ENCODE data around the gene NAGLU. TPM values are rescaled to one million over a fixed set of nuclear protein-coding genes. Genes with fewer than 3 reads are reported as not detected.

NAGLU gene
- total and polyA plus RNA-seq, 5 donors from 2014 or later = 9.2 to 17.2 (median 11.8) TPM

DNA sequence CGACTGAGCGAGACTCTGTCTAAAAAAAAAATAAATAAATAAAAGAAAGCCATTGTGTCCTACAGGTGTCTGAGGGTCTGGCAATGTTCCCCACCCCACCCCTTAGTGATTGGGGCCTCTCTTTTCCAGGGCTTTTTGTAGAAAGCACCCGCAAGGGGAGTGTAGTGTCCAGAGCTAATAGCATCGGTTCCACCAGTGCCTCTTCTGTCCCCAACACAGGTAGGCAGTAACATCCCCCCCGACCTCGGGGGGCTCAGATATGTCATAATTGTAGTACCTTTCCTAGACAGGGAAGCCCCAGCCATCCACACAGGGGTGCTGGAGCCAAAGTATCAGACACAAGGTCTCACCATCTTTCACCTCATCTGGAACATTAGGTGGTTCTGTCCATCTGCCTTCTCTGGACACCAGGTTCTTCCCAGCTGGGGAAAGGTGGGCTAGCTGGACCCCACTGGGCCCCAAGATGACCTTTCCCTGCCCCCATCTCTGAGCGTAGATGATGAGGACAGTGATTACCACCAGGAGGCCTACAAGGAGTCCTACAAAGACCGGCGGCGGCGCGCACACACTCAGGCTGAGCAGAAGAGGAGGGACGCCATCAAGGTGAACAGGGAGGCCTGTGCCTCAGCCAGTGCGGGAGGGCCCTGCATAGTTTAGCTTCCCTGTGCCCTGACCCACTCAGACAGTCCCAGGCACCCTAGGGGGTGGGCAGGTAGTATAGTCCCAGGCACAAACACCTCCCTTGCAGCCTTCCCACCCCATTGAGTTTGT lies 32.5 kb downstream of the NAGLU start:
- no peak overlapping the region for H3K4me3 ChIP-seq (ENCODE audit: low read depth, low read length)
- Mint-ChIP-seq H3K36me3 (peaks cover 25% of the 10 kb centered on the region), H3K27ac (peak overlapping the region; percentile 65 to 94 (median 75)), H3K27me3 (no peaks in the 10 kb centered on the region), H3K4me1 (peaks cover 4 to 54% (median 26%) of the 10 kb centered on the region in 4 donors), H3K4me3 (peak overlapping the region in 3 of 4 donors; percentile 83 to 97 (median 95)), H3K9me3 (peaks cover 0 to 2% (median 0%) of the 10 kb centered on the region in 7 donors)
- no peak for ATAC-seq (ENCODE audit: low read depth in 2 of 2)
- H3K36me3 ChIP-seq (ENCODE audit: control insufficient read depth, insufficient read depth, low read length) = peaks cover 66% of the 10 kb centered on the region
- DNase-seq = no peak
- H3K9me3 ChIP-seq (ENCODE audit: control insufficient read depth in 2 of 2, low read length in 2 of 2) = no peaks in the 10 kb centered on the region
- no peak overlapping the region for H3K27ac ChIP-seq (ENCODE audit: insufficient read depth, low read length, poor library complexity, severe bottlenecking)
- H3K27me3 ChIP-seq (ENCODE audit: control insufficient read depth, insufficient read depth, low read length) = no peaks in the 10 kb centered on the region
- H3K4me1 ChIP-seq (ENCODE audit: control insufficient read depth, insufficient read depth, low read length, poor library complexity, severe bottlenecking) = peaks cover 37% of the 10 kb centered on the region

DNA sequence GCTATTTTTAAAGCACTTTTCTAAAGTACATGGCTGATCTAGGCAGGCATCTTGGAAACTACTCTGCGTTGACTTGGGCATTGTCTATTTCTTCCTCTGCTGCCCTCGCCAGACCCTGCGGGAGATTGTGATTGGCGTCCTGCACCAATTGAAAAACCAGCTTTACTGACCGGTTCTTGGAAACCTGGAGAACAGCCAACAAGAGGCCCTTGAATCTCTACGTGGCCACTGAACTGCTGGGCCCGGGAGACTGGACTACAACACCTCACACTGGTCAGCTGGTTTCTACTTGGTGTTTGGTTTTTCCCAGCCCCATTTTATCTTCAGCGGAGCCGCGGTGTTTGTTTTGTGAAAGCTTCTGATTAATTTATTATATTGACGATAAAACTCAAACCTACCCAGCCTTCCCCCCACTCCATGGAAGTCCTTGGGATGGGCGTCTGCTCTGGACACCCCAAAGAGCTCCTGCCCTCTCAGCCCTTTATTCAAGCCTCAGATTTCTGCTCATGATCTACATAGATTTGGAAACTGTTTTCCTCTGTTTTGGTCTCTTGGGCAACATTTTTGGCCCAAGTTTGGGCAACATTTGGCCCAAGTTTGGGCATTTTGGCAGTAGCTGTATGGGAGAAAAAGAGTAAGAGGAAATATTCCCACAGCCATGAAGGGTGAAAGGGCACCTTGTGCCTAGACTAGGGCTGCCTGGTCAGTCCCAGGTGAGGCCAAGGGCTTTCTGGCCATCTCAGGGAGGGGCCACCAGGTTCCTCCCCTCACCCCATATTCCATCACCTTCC lies 35.6 kb downstream of the NAGLU start:
- H3K4me1 ChIP-seq (ENCODE audit: control insufficient read depth, insufficient read depth, low read length, poor library complexity, severe bottlenecking) = peaks cover 22% of the 10 kb centered on the region
- H3K36me3 Mint-ChIP-seq = peaks cover 31% of the 10 kb centered on the region
- H3K27me3 Mint-ChIP-seq = no peaks in the 10 kb centered on the region
- H3K36me3 ChIP-seq (ENCODE audit: control insufficient read depth, insufficient read depth, low read length) = peaks cover 66% of the 10 kb centered on the region
- H3K9me3 ChIP-seq (ENCODE audit: control insufficient read depth in 2 of 2, low read length in 2 of 2) = no peaks in the 10 kb centered on the region
- no peak overlapping the region for H3K4me3 ChIP-seq (ENCODE audit: low read depth, low read length)
- H3K27me3 ChIP-seq (ENCODE audit: control insufficient read depth, insufficient read depth, low read length) = no peaks in the 10 kb centered on the region
- DNase-seq (no peak), ATAC-seq (ENCODE audit: low read depth in 2 of 2) (no peak)
- no peak overlapping the region for H3K27ac ChIP-seq (ENCODE audit: insufficient read depth, low read length, poor library complexity, severe bottlenecking)
- no peaks in the 10 kb centered on the region for H3K9me3 Mint-ChIP-seq
- no peak overlapping the region for H3K27ac Mint-ChIP-seq
- H3K4me3 Mint-ChIP-seq = peak overlapping the region in 2 of 4 donors; percentile 47 to 83
- peaks cover 9 to 44% (median 24%) of the 10 kb centered on the region in 4 donors for H3K4me1 Mint-ChIP-seq

DNA sequence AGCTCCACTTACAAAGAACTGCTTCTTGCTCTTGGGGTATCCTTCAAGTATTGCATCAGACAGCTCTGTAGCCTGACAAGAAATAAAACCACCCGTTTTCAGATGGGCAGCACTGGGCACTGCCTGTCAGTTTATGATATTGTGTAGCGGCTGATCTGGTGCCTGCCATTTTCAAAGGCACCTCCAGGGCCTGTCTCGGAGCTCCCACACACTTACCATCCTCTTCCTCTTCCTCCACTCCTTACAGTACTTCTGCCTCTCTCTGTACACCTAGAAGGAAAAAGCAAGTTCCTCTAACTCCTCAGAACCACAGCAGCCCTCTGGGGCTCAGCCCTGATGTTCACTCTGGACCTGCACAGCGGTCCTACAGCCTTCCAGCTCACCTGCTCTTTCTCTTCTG lies 37.1 kb downstream of the NAGLU start:
- Mint-ChIP-seq H3K27me3 (no peaks in the 10 kb centered on the region), H3K4me1 (peaks cover 9 to 47% (median 30%) of the 10 kb centered on the region in 4 donors), H3K27ac (peak overlapping the region in 1 of 3 donors; percentile 16), H3K9me3 (no peaks in the 10 kb centered on the region), H3K36me3 (peaks cover 31% of the 10 kb centered on the region), H3K4me3 (no peak overlapping the region)
- Histone ChIP-seq H3K36me3 (ENCODE audit: control insufficient read depth, insufficient read depth, low read length) (peaks cover 66% of the 10 kb centered on the region), H3K4me1 (ENCODE audit: control insufficient read depth, insufficient read depth, low read length, poor library complexity, severe bottlenecking) (peaks cover 24% of the 10 kb centered on the region), H3K4me3 (ENCODE audit: low read depth, low read length) (no peak overlapping the region), H3K27me3 (ENCODE audit: control insufficient read depth, insufficient read depth, low read length) (no peaks in the 10 kb centered on the region), H3K27ac (ENCODE audit: insufficient read depth, low read length, poor library complexity, severe bottlenecking) (no peak overlapping the region), H3K9me3 (ENCODE audit: control insufficient read depth in 2 of 2, low read length in 2 of 2) (no peaks in the 10 kb centered on the region)
- ATAC-seq (ENCODE audit: low read depth in 2 of 2) (no peak), DNase-seq (no peak)

DNA sequence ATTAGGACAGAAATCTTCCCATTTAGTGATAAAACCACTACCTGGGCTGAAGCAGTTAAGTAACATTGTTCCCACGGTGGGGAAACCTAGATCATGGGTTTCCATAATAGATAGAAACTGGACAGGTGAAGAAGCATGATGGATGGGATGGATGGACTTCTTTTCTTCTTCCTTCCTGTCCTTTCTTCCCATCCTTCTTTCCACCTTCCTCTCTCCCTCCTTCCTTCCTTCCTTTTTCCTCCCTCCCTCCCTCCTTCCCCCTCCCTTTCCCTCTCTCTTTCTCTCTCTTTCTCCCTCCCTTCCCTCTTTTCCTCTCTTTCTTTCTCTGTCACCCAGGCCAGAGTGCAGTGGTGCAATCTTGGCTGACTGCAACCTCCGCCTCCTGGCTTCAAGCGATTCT lies 38.4 kb downstream of the NAGLU start:
- H3K4me3 Mint-ChIP-seq = no peak overlapping the region
- Histone ChIP-seq H3K4me1 (ENCODE audit: control insufficient read depth, insufficient read depth, low read length, poor library complexity, severe bottlenecking) (peaks cover 19% of the 10 kb centered on the region), H3K36me3 (ENCODE audit: control insufficient read depth, insufficient read depth, low read length) (peaks cover 54% of the 10 kb centered on the region), H3K27me3 (ENCODE audit: control insufficient read depth, insufficient read depth, low read length) (no peaks in the 10 kb centered on the region), H3K4me3 (ENCODE audit: low read depth, low read length) (no peak overlapping the region), H3K27ac (ENCODE audit: insufficient read depth, low read length, poor library complexity, severe bottlenecking) (no peak overlapping the region), H3K9me3 (ENCODE audit: control insufficient read depth in 2 of 2, low read length in 2 of 2) (no peaks in the 10 kb centered on the region)
- peaks cover 9 to 43% (median 28%) of the 10 kb centered on the region in 4 donors for H3K4me1 Mint-ChIP-seq
- no peaks in the 10 kb centered on the region for H3K9me3 Mint-ChIP-seq
- H3K27ac Mint-ChIP-seq = no peak overlapping the region
- ATAC-seq (ENCODE audit: low read depth in 2 of 2) (no peak), DNase-seq (no peak)
- peaks cover 31% of the 10 kb centered on the region for H3K36me3 Mint-ChIP-seq
- H3K27me3 Mint-ChIP-seq = no peaks in the 10 kb centered on the region

DNA sequence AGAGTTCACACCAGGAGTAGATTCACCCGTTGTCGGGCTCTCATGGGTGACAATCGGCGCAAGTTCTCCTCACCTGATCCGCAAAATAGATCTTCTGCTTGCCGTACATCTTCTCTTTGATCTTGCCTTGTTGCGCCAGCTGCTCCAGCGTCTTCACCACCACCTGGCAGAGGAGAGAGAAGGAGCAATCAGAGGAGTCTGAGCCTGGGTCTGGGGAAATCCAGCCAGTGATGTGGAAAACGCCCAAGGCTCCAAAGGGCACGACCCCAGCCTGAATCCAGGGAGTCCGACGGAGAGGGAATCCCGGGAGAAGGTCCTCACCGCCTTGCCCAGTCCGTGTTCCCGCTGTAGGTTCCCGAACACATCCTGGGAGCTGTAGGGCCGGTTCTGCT lies 41.1 kb downstream of the NAGLU start:
- Mint-ChIP-seq H3K4me1 (peaks cover 9 to 35% (median 26%) of the 10 kb centered on the region in 4 donors), H3K27ac (peak overlapping the region in 2 of 3 donors; percentile 85 to 94), H3K9me3 (no peaks in the 10 kb centered on the region), H3K36me3 (peaks cover 18% of the 10 kb centered on the region), H3K4me3 (peak overlapping the region; percentile 3 to 99 (median 92)), H3K27me3 (no peaks in the 10 kb centered on the region)
- ATAC-seq (ENCODE audit: low read depth in 2 of 2) = no peak
- Histone ChIP-seq H3K27me3 (ENCODE audit: control insufficient read depth, insufficient read depth, low read length) (no peaks in the 10 kb centered on the region), H3K4me1 (ENCODE audit: control insufficient read depth, insufficient read depth, low read length, poor library complexity, severe bottlenecking) (peaks cover 19% of the 10 kb centered on the region), H3K27ac (ENCODE audit: insufficient read depth, low read length, poor library complexity, severe bottlenecking) (peak overlapping the region; percentile 69), H3K9me3 (ENCODE audit: control insufficient read depth in 2 of 2, low read length in 2 of 2) (no peaks in the 10 kb centered on the region), H3K36me3 (ENCODE audit: control insufficient read depth, insufficient read depth, low read length) (peaks cover 49% of the 10 kb centered on the region), H3K4me3 (ENCODE audit: low read depth, low read length) (peak overlapping the region; percentile 35)
- peak in 1 of 3 donors; percentile 28 for DNase-seq

DNA sequence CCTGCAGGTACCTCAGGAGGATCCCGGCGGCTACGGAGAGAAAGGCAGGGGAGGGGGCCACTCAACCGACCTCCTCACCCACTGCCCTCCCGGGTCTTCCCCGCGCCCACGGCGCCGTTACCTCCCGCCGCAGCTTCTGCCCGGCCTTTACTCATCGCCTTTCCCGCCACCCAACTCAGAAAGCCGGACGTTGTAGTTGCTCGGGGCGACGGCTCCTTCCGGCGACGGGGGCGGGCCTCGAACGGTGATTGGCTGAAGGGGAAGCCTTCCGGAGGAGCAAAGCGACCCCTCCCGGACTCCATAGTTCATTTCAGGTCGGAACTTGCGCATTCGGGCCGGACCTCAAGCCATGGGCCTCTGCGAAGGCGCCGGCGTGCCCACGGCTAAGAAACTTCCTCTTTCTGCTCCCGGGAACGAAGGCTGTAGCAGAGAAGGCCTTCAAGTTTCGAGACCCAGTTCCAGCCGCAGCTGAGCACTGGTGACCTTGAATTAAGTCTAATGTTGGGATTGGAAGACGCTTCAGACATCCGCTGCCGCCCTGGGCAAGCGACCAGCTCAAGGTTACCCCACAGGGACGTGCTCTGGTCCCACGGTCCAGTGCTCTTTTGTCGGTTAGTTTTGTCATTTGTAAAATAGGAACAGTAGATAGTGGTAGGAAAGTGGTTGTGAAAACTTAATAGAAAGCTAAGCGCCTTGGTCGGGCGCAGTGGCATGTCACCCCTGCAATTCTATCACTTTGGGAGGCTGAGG lies 41.7 kb downstream of the NAGLU start, which contains the start of gene PSMC3IP:
PSMC3IP (minus strand) TSS at position 198 of the 750 bp plus-strand sequence; CDS start at position 155, 43 bp downstream.
- H3K27ac Mint-ChIP-seq = peak within 1 kb of the TSS; percentile 85 to 96 (median 96)
- peaks cover 49% of the 10 kb centered on the region for H3K36me3 ChIP-seq (ENCODE audit: control insufficient read depth, insufficient read depth, low read length)
- peaks cover 18% of the 10 kb centered on the region for H3K36me3 Mint-ChIP-seq
- H3K27me3 ChIP-seq (ENCODE audit: control insufficient read depth, insufficient read depth, low read length) = no peaks in the 10 kb centered on the region
- H3K27me3 Mint-ChIP-seq = no peaks in the 10 kb centered on the region
- H3K9me3 ChIP-seq (ENCODE audit: control insufficient read depth in 2 of 2, low read length in 2 of 2) = no peaks in the 10 kb centered on the region
- H3K4me3 Mint-ChIP-seq = peak within 1 kb of the TSS; percentile 87 to 99 (median 98)
- peak within 1 kb of the TSS; percentile 69 for H3K27ac ChIP-seq (ENCODE audit: insufficient read depth, low read length, poor library complexity, severe bottlenecking)
- H3K4me1 Mint-ChIP-seq = peaks cover 9 to 35% (median 26%) of the 10 kb centered on the region in 4 donors
- no peaks in the 10 kb centered on the region for H3K9me3 Mint-ChIP-seq
- peaks cover 19% of the 10 kb centered on the region for H3K4me1 ChIP-seq (ENCODE audit: control insufficient read depth, insufficient read depth, low read length, poor library complexity, severe bottlenecking)
- ATAC-seq (ENCODE audit: low read depth in 2 of 2) (peak; percentile 94 to 95), DNase-seq (peak; percentile 88 to 95 (median 89))
- peak within 1 kb of the TSS; percentile 90 for H3K4me3 ChIP-seq (ENCODE audit: low read depth, low read length)

DNA sequence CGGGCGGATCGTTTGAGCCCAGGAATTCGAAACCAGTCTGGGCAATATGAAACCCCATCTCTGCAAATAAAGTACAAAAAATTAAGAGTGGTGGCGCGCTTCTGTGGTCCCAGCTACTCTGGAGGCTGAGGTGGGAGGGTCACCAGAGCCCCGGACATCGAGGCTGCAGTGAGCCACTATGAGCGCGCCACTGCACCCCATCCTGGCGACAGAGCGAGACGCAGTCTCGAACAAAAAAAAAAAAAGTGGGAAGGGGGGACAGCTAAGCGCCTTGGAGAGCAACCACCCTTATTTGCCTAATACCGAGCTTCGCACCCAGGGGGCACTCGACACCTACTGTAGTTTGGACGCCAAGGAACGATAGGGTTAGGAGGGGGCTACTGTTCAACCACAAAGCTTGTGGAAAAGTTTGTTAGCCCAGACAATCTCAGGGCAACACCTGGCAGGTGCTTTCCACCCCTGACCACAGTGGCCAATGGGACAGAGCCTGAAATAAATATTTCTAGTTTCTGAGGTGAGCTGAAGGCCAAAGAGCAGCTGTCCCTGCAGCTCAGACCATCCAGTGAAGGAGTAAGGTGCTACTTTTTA lies 42.3 kb downstream of the NAGLU start:
- H3K9me3 ChIP-seq (ENCODE audit: control insufficient read depth in 2 of 2, low read length in 2 of 2) = no peaks in the 10 kb centered on the region
- Mint-ChIP-seq H3K27me3 (no peaks in the 10 kb centered on the region), H3K4me3 (peak overlapping the region; percentile 87 to 99 (median 98)), H3K4me1 (peaks cover 7 to 34% (median 25%) of the 10 kb centered on the region in 4 donors), H3K27ac (peak overlapping the region; percentile 85 to 96 (median 94)), H3K36me3 (peaks cover 21% of the 10 kb centered on the region), H3K9me3 (no peaks in the 10 kb centered on the region)
- H3K36me3 ChIP-seq (ENCODE audit: control insufficient read depth, insufficient read depth, low read length) = peaks cover 49% of the 10 kb centered on the region
- H3K4me3 ChIP-seq (ENCODE audit: low read depth, low read length) = peak overlapping the region; percentile 90
- H3K4me1 ChIP-seq (ENCODE audit: control insufficient read depth, insufficient read depth, low read length, poor library complexity, severe bottlenecking) = peaks cover 19% of the 10 kb centered on the region
- H3K27ac ChIP-seq (ENCODE audit: insufficient read depth, low read length, poor library complexity, severe bottlenecking) = peak overlapping the region; percentile 69
- H3K27me3 ChIP-seq (ENCODE audit: control insufficient read depth, insufficient read depth, low read length) = no peaks in the 10 kb centered on the region
- peak; percentile 58 to 75 (median 62) for DNase-seq
- peak; percentile 35 to 43 for ATAC-seq (ENCODE audit: low read depth in 2 of 2)
